ENCODE data around the gene PRKN.
"Not testable (repeated sequence)": the region's sequence is repeated elsewhere in the genome, so short reads cannot be mapped to it uniquely, and the experiment has no call there.

Gene PRKN

DNA sequence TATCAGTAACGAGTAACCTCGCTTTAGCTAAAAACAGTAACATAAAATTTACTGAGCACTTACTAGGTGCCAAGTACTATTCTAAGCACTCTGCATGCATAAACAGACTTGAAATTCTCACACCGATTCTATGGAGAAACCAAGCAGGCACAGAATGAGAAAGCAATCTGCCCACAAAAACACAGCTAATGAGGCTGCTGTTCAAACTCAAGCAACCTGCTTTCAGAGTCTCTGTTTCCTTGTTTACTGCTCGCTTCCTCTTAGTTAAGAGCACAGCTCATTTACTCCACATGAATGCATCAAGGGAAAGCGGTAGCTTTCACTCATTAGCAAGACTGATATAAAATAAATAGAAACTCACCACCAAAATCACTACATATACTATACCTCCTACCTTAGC is 37.4 kb downstream of the PRKN start:
- Histone ChIP-seq H3K27ac (ENCODE audit: low read length) (no peak overlapping the region), H3K4me3 (ENCODE audit: low read length) (no peak overlapping the region), H3K27me3 (ENCODE audit: insufficient read depth, low read length) (no peaks in the 10 kb centered on the region), H3K9ac (ENCODE audit: low read depth, low read length) (no peak overlapping the region), H3K4me1 (ENCODE audit: insufficient read depth, low read length) (peaks cover 5% of the 10 kb centered on the region), H3K9me3 (ENCODE audit: insufficient read depth, low read depth, low read length) (peaks cover 3% of the 10 kb centered on the region; the same call in 1 of the 2 replicates), H3K36me3 (ENCODE audit: insufficient read depth, low read depth, low read length) (no peaks in the 10 kb centered on the region)

GRCh38 chr6:162688751-162689345 is 38.7 kb downstream of the PRKN start:
- no peaks in the 10 kb centered on the region for H3K36me3 ChIP-seq (ENCODE audit: insufficient read depth, low read depth, low read length)
- H3K4me1 ChIP-seq (ENCODE audit: insufficient read depth, low read length) = peaks cover 5% of the 10 kb centered on the region
- H3K4me3 ChIP-seq (ENCODE audit: low read length) = no peak overlapping the region
- H3K27ac ChIP-seq (ENCODE audit: low read length) = no peak overlapping the region
- no peaks in the 10 kb centered on the region for H3K27me3 ChIP-seq (ENCODE audit: insufficient read depth, low read length)
- H3K9ac ChIP-seq (ENCODE audit: low read depth, low read length) = no peak overlapping the region
- H3K9me3 ChIP-seq (ENCODE audit: insufficient read depth, low read depth, low read length) = peaks cover 3% of the 10 kb centered on the region; the same call in 1 of the 2 replicates

- no peak overlapping the region for H3K27ac ChIP-seq (ENCODE audit: low read length)
- H3K9me3 ChIP-seq (ENCODE audit: insufficient read depth, low read depth, low read length) = peaks cover 3% of the 10 kb centered on the region; the same call in 1 of the 2 replicates
- no peak overlapping the region for H3K9ac ChIP-seq (ENCODE audit: low read depth, low read length)
- peaks cover 5% of the 10 kb centered on the region for H3K4me1 ChIP-seq (ENCODE audit: insufficient read depth, low read length)
- H3K36me3 ChIP-seq (ENCODE audit: insufficient read depth, low read depth, low read length) = no peaks in the 10 kb centered on the region
- H3K27me3 ChIP-seq (ENCODE audit: insufficient read depth, low read length) = no peaks in the 10 kb centered on the region
- no peak overlapping the region for H3K4me3 ChIP-seq (ENCODE audit: low read length)
These were observed 42.0 kb downstream of the PRKN start for GRCh38 chr6:162685586-162685985.

DNA sequence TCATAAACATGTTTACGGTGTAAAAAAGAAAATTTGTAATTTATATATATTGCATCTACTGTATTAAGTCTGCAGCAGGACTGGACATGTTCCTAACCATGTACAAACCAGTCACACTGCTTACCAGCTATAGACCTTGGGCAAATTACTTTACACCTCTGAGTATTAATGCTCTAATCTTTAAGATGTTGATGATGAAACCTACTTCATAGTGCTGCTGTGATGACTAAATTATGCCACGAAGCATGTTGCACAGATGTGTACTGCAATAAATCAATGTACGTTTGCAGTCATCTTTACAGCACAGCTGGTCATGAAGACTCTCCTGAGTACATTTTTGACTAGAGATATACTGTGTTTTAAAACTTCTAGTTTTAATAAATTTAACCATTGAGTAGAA is 42.6 kb downstream of the PRKN start:
- H3K27ac ChIP-seq (ENCODE audit: low read length) = no peak overlapping the region
- no peaks in the 10 kb centered on the region for H3K36me3 ChIP-seq (ENCODE audit: insufficient read depth, low read depth, low read length)
- H3K4me1 ChIP-seq (ENCODE audit: insufficient read depth, low read length) = no peaks in the 10 kb centered on the region; the same call in 1 of the 2 replicates
- no peaks in the 10 kb centered on the region for H3K27me3 ChIP-seq (ENCODE audit: insufficient read depth, low read length)
- H3K9me3 ChIP-seq (ENCODE audit: insufficient read depth, low read depth, low read length) = peaks cover 3% of the 10 kb centered on the region; the same call in 1 of the 2 replicates
- no peak overlapping the region for H3K9ac ChIP-seq (ENCODE audit: low read depth, low read length)
- no peak overlapping the region for H3K4me3 ChIP-seq (ENCODE audit: low read length)

GRCh38 chr6:162684052-162684451 is 43.5 kb downstream of the PRKN start:
- Histone ChIP-seq H3K4me3 (ENCODE audit: low read length) (no peak overlapping the region), H3K27ac (ENCODE audit: low read length) (no peak overlapping the region), H3K9ac (ENCODE audit: low read depth, low read length) (no peak overlapping the region), H3K9me3 (ENCODE audit: insufficient read depth, low read depth, low read length) (peaks cover 3% of the 10 kb centered on the region; the same call in 1 of the 2 replicates), H3K4me1 (ENCODE audit: insufficient read depth, low read length) (no peaks in the 10 kb centered on the region), H3K36me3 (ENCODE audit: insufficient read depth, low read depth, low read length) (no peaks in the 10 kb centered on the region), H3K27me3 (ENCODE audit: insufficient read depth, low read length) (no peaks in the 10 kb centered on the region)

DNA sequence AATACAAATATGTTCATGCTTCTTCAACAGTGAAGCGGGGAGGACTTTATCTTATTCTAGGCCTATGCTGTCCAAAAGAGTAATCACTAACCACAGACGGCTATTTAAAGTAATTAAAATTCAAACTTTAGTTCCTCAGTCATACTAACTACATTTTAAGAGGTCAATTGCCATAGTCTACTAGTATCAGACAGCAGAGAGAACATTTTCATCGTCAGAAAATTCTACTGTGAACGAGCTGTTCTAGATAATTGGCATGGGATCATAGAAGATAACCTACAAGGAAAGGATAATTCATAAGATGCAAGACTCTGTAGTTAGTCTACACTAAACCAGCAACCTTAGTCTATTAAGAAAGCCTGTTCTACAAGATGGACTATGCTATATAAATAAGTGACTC is 44.4 kb downstream of the PRKN start:
- Histone ChIP-seq H3K4me3 (ENCODE audit: low read length) (no peak overlapping the region), H3K9ac (ENCODE audit: low read depth, low read length) (no peak overlapping the region), H3K4me1 (ENCODE audit: insufficient read depth, low read length) (no peaks in the 10 kb centered on the region), H3K27ac (ENCODE audit: low read length) (no peak overlapping the region), H3K36me3 (ENCODE audit: insufficient read depth, low read depth, low read length) (no peaks in the 10 kb centered on the region), H3K27me3 (ENCODE audit: insufficient read depth, low read length) (no peaks in the 10 kb centered on the region), H3K9me3 (ENCODE audit: insufficient read depth, low read depth, low read length) (peaks cover 3% of the 10 kb centered on the region; the same call in 1 of the 2 replicates)

DNA sequence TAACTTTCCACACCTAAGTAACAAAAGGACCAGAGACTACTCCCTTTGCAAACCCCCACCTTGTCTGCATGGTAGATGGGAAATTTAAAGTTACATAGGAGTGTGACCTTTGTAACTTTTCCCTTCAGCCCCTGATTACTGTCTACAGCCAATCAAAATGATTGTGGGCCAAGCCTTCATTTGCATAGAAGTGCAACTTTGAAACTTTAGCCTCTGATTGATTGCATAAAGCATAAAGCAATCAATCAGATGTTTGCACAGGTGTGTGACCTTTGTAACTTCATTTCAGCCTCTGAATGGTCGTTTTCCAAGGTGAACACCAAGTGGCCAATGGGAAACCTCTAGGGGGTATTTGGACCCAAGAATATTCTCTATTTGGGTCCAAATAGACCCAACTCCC is 46.1 kb downstream of the PRKN start:
- H3K27ac ChIP-seq (ENCODE audit: low read length) = no peak overlapping the region
- H3K36me3 ChIP-seq (ENCODE audit: insufficient read depth, low read depth, low read length) = no peaks in the 10 kb centered on the region
- H3K9ac ChIP-seq (ENCODE audit: low read depth, low read length) = no peak overlapping the region
- no peaks in the 10 kb centered on the region for H3K4me1 ChIP-seq (ENCODE audit: insufficient read depth, low read length)
- H3K9me3 ChIP-seq (ENCODE audit: insufficient read depth, low read depth, low read length) = no peaks in the 10 kb centered on the region; the same call in 1 of the 2 replicates
- no peaks in the 10 kb centered on the region for H3K27me3 ChIP-seq (ENCODE audit: insufficient read depth, low read length)
- H3K4me3 ChIP-seq (ENCODE audit: low read length) = no peak overlapping the region

- Histone ChIP-seq H3K27me3 (ENCODE audit: insufficient read depth, low read length) (no peaks in the 10 kb centered on the region), H3K27ac (ENCODE audit: low read length) (no peak overlapping the region), H3K9me3 (ENCODE audit: insufficient read depth, low read depth, low read length) (no peaks in the 10 kb centered on the region; the same call in 1 of the 2 replicates), H3K4me1 (ENCODE audit: insufficient read depth, low read length) (no peaks in the 10 kb centered on the region), H3K9ac (ENCODE audit: low read depth, low read length) (no peak overlapping the region), H3K4me3 (ENCODE audit: low read length) (no peak overlapping the region), H3K36me3 (ENCODE audit: insufficient read depth, low read depth, low read length) (no peaks in the 10 kb centered on the region)
These were observed 46.7 kb downstream of the PRKN start for GRCh38 chr6:162680871-162681270.

DNA sequence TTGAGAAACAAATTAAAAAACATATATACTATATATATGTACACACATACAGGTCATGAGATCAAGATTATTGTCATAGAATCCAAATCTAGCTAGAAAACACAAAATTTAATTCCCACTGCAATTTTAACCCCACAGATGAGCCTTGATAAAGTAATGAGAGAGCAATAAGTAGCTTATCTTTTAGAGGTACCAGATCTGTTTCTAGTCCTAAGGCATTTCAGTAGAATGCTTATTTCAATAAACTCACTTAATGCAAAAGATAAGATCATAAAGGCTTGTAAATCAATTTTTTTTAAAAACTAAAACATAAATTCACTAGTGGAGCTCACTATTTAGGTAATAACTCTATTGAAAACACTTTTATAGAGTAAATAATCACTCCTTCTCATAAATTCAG is 47.2 kb downstream of the PRKN start:
- Histone ChIP-seq H3K27ac (ENCODE audit: low read length) (no peak overlapping the region), H3K4me1 (ENCODE audit: insufficient read depth, low read length) (no peaks in the 10 kb centered on the region), H3K36me3 (ENCODE audit: insufficient read depth, low read depth, low read length) (no peaks in the 10 kb centered on the region), H3K4me3 (ENCODE audit: low read length) (no peak overlapping the region), H3K9ac (ENCODE audit: low read depth, low read length) (no peak overlapping the region), H3K27me3 (ENCODE audit: insufficient read depth, low read length) (no peaks in the 10 kb centered on the region), H3K9me3 (ENCODE audit: insufficient read depth, low read depth, low read length) (no peaks in the 10 kb centered on the region; the same call in 1 of the 2 replicates)

- Histone ChIP-seq H3K9me3 (ENCODE audit: insufficient read depth, low read depth, low read length) (no peaks in the 10 kb centered on the region; the same call in 1 of the 2 replicates), H3K27me3 (ENCODE audit: insufficient read depth, low read length) (no peaks in the 10 kb centered on the region), H3K9ac (ENCODE audit: low read depth, low read length) (no peak overlapping the region), H3K27ac (ENCODE audit: low read length) (no peak overlapping the region), H3K4me1 (ENCODE audit: insufficient read depth, low read length) (no peaks in the 10 kb centered on the region), H3K4me3 (ENCODE audit: low read length) (no peak overlapping the region), H3K36me3 (ENCODE audit: insufficient read depth, low read depth, low read length) (no peaks in the 10 kb centered on the region)
These were observed 47.9 kb downstream of the PRKN start for GRCh38 chr6:162679681-162680080.

- not testable (repeated sequence) for H3K36me3 ChIP-seq (ENCODE audit: insufficient read depth, low read depth, low read length); H3K9me3 ChIP-seq (ENCODE audit: insufficient read depth, low read depth, low read length); H3K4me3 ChIP-seq (ENCODE audit: low read length); H3K27me3 ChIP-seq (ENCODE audit: insufficient read depth, low read length); H3K27ac ChIP-seq (ENCODE audit: low read length); H3K9ac ChIP-seq (ENCODE audit: low read depth, low read length); H3K4me1 ChIP-seq (ENCODE audit: insufficient read depth, low read length)
These were observed 48.7 kb downstream of the PRKN start for GRCh38 chr6:162678896-162679295.

DNA sequence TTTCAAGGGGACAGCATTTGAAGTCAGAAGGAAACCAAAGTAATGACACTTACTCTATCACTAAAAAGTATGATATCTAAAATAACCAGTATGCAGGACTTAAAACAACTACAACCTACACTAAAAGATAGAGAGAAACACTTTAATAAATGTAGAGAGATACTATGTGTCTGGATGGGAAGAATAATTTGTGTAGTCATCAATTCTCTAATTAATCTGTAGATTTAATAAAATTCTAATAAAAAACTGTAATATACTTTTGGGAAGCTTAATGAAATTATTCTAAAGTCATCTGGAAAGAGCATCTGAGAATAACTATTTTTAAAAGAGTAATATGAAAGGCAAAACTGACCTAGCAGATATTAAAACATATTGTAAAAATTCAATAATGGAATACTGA is 52.1 kb downstream of the PRKN start:
- H3K9me3 ChIP-seq (ENCODE audit: insufficient read depth, low read depth, low read length) = no peaks in the 10 kb centered on the region
- H3K4me3 ChIP-seq (ENCODE audit: low read length) = no peak overlapping the region
- no peak overlapping the region for H3K27ac ChIP-seq (ENCODE audit: low read length)
- H3K4me1 ChIP-seq (ENCODE audit: insufficient read depth, low read length) = no peaks in the 10 kb centered on the region
- H3K9ac ChIP-seq (ENCODE audit: low read depth, low read length) = no peak overlapping the region
- no peaks in the 10 kb centered on the region for H3K36me3 ChIP-seq (ENCODE audit: insufficient read depth, low read depth, low read length)
- no peaks in the 10 kb centered on the region for H3K27me3 ChIP-seq (ENCODE audit: insufficient read depth, low read length)

All from iPS-20b (cell line).